GM19467 (cell line): ENCODE measurements around the gene TPCN2.

ENCODE experiments used
- ATAC-seq: cut with Tn5 transposase; IDR thresholded peaks from one replicate; pipeline ENCODE4 v1.9.1; 2021; ENCODE audit warnings: mild to moderate bottlenecking, moderate library complexity; ENCODE audit not compliant: unreplicated experiment

The TPCN2 gene

DNA sequence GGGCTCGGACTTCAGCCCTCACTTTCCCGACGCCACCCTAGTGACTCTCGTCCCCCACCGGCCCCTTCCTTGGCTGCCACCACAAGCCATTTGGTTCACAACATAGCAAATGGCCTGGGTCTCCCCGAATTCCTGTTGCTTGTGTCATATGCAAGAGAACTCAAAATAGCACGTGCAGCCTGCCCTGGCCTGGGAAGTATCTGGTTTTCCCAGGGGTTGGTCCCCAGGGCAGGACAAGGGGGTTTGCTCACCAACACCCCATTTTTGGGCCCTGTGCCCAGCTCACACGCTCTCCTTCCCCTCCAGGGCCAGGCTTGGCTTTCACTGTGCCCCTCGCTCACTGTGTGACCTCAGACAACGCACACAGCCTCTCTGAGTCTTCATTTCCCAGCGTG is 12.8 kb upstream of the TPCN2 start:
- ATAC-seq = no peak

GRCh38 chr11:69037074-69037473 is 11.7 kb upstream of the TPCN2 start:
- no peak for ATAC-seq

GRCh38 chr11:69037544-69037943 is 11.2 kb upstream of the TPCN2 start:
- ATAC-seq = no peak

DNA sequence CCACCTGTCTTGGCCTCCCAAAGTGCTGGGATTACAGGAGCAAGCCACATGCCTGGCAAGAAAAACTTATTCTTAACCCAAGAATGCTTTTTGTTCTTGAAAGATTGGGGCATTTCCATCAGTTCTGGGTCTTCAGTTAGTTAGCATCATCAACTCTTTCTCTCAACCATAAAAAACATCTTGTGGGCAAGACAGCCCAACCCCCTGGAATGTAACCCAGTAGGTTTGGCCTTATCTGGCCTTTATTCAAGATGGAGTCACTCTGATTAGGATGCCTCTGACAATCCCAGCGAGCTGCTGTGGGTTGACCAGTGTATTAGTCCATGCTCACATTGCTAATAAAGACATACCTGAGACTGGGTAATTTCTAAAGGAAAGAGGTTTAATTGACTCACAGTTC is 9.2 kb upstream of the TPCN2 start:
- ATAC-seq = no peak

DNA sequence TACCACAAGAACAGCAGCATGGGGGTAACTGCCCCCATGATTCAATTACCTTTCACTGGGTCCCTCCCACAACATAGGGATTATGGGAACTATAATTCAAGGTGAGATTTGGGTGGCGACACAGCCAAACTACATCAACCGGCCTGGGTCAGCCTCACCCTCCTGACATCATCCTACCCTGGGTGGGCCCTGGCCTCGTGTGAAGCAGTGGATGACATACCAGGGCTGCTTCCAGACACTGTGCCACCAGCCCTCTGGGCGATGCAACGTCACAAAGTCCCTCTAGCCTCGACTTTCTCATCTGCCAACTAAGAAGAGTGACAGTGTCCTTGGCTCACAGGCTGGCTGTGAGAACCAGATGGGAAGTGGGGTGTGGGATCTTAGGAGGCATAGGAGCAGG is 8.7 kb upstream of the TPCN2 start:
- ATAC-seq = no peak

GRCh38 chr11:69040581-69041260 is 8.0 kb upstream of the TPCN2 start:
- no peak for ATAC-seq

- no peak for ATAC-seq
Measured at GRCh38 chr11:69041516-69041915, 7.2 kb upstream of the TPCN2 start.

DNA sequence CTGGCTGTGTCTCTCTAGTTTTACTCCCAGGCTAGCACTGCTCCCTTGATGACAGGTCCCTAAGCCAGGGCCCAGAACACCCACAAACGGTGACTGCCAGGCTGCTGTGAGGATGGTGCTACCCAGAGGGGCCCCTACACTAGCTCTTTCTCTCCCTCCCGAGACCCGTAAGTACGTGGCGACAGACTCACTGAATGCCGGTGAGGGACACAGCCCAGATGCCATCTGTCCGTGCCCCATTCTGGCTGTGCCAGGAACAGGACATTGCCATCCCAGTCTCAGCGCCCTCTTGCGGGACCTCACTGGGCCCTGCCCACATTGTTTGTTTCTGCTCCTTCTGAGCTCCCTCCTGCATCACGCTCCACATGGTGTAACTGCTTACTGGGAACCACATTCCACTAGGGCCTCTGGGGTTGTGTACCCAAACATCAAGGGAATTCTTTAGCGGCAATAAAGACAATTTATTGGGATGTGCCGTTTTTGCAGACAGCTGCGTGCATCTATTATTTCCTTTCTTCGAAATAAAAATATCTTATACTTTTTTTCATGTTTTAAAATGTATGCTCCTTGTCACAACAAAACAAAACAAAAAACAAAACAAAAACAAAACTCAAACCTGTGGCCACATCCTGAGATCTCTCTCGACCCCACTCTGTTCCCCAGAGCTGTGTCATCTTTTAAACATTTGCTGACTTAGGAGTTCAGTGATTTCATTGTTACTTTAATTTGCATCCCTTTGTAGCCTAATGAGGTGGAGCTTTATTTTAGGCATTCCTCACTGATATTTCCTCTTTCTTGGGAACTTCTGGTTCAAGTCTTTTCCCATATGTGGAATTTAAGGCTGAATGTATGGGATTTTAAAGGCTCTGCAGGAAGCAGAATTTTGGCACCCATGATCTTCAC is 4.4 kb upstream of the TPCN2 start:
- no peak for ATAC-seq

DNA sequence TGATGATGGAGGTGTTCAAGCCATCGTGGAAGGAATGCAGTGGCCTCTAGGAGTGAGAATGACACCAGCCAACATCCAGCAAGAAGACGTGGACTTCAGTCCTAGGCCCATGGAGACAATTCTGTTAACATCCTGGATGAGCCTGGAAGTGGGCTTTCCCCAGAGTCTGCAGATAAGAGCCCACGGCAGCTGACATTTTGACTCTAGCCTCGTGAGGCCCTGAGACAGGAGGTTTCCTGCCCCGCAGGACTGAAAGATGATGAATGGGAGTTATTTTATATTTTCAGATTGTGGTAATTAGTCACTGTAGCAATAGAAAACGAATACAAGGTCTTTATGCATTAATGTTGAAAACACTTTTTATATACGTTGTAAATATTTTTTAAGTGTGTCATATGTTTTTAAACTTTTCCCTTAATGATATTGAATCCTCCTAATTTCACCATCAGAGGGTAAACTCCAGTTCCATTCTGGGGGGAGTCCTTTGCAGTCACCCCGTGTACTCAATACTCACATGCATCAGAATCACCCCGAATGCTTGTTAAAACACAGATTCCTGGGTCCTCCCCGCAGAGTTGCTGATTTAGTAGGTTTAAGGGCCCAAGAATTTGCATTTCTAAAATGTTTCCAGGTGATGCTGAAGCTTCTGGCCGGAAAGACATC is 570 bp upstream of the TPCN2 start:
- ATAC-seq = no peak

DNA sequence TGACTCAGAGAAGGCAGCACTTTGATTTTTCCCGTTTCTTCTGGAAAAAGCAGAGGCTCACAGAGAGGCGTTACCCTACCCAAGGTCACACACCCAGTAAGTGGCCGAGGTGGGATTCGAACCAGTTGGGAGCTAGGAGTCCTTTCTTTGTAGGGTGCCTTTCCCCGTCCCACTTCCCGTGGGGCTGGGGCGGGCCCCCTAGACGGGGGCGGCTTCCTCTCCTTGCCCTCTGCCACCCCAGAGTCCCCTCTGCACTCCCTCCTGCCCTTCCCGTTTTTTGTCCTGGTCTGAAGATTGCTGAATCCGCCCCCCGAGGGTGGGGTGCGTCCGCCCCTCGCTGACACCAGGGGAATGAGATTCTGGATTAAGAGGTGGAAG is 747 bp downstream of the TPCN2 start:
- ATAC-seq = no peak

DNA sequence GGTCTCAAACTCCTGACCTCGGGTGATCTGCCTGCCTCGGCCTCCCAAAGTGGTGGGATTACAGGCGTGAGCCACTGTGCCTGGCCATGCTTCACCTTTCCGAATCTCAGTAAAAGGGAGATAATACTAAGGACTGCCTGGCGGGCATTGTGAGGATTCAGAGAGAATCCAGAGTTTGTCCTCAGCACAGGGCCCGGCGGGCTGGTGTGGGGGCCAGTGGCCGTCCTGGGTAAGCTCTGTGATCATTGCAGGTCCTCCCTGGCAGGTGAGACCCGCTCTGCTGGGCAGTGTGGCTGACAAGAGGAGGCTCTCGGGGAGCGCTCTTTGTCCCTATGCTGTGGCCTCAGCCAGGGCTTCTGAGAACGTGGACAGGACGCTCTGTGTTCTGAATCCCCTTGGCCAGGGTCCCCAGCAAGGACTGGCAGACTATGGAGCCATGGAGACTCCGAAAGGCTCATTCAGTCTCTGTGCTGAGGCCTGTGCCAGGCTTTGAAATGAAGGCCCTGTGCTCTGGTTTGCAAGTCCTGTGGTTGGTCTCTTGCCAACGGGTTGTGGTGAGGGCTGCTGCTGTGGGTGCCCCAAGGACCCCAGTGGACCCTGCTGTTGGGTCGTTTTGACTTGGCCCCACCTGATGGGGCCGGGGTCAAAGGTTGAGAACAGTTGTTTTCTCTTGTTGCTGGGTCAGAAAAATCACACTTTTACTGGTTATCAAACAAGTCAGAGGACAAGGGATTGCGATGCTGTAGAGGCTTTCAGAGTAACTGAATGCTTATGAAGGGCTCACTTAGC is 2.1 kb downstream of the TPCN2 start:
- no peak for ATAC-seq

- no peak for ATAC-seq
Measured at GRCh38 chr11:69051381-69052342, 2.9 kb downstream of the TPCN2 start.

DNA sequence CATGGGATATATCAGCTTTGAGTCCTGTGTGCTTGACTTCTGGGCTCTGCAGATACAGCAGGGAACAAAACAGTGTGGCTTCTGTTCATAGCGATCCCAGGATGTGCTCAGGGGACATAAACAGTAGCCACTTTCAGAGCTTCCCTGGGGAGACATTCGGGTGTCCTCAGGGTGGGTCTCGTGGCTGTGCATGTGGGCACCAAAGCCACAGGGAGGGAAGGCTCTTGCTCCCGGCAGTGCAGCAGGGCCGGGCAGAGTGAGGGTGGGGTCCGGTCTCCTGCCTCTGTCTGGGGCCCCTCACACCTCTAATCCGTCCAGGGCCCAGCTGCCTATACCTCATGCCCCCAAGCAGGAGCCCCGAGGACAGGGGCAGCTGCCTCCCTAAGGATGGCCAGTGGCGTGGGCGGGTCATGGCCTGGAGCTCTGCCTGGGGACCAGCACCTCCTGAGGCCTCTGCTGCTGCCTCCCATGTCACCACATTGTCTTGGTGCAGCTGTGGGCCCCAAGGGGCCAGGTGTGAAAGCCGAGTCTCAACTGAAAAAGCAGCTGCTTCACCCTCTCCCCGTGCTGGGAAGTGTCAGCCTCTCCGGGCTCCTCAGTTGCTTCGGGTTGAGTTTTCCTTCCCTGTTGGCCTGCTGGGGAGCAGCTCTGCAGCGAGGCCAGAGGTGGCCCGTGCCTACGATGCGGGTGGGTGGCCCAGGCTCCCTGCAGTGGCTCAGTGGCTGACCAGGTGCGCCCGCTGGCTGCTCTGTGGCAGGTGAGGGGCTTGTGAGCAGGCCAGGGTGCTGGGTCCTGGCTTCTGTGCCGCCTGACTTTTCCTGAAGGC is 3.8 kb downstream of the TPCN2 start:
- no peak for ATAC-seq

- no peak for ATAC-seq
Measured at GRCh38 chr11:69053169-69053477, 4.4 kb downstream of the TPCN2 start.

- ATAC-seq = no peak
Measured at GRCh38 chr11:69053546-69054396, 5.0 kb downstream of the TPCN2 start.

DNA sequence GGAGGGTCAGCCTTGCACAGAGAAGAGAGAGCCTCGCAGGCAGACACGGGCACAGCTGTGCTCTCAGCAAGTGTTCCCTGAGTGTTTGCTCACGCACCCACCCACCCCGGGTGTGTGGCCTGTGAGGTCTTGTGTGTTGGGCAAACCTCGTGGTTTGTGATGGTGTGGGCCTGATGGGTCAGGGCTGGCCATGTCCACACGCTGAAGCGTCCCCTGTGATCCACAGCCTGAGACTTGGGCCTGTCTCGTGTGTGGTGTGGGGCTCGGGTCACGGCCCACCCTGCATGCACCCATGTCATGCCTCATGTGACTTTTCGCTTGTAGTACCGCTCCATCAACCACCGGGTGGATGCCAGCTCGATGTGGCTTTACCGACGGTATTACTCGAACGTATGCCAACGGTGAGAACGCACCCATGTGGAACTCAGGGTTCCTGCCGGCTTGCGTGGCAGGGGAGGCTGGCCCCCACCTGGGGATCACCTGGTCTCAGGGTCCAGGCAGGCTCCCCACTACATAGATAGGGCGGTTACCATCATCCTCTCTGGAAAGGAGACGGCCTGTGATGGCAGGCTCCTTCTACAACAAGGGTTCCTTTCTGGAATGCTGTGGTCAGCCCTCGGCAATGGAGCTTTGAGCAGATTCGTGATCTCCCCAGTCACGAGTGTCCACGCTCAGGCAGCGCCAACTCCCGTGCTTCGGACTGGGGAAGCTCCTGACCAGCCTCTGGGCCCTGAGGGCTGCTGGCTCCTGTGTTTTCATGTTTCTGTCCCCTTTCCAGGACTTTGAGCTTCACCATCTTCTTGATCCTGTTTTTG is 5.9 kb downstream of the TPCN2 start:
- ATAC-seq = no peak

- no peak for ATAC-seq
Measured at GRCh38 chr11:69055212-69055586, 6.5 kb downstream of the TPCN2 start.
